ENCODE data around the gene RTL1. TPM values are rescaled to one million over a fixed set of nuclear protein-coding genes. Genes with fewer than 3 reads are reported as not detected.

The RTL1 gene
- total RNA-seq, 2 donors from 2014 or later = not detected

DNA sequence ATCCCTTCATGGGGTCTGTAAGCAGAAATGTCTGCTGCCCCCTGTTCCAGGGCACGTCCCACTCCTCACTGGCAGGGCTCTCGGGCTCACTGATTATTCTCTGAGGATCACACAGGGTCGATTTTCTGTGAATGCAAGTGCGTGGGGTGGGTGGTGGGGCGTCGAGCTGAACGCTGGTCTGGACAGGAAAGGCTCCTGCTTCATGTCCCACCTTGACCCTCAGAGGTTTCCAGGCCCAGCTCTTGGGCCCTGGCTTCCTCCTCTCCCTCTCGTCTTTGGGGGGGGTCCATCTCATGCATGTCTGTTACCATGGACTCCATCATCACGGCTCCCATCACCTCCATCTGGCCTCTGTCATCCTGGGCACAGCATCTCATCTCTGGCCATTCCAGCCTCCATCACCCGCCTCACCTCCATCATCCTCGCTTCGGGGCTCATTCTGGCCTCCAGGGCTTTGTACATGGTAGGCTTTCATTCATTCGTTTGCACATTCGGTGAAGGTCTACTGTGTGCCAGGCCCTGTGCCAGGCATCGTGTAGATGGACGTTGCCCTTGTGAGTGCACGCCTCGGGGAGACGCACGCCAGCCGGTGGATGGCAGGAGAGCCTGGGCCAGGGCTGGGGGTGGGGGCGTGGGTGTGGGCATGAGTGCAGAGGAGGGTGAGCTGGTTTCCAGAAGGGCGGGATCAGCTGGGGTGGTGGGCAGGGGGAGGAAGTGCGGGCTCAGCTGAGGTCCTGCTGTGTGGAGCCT, 34.7 kb downstream of the RTL1 start:
- Mint-ChIP-seq H3K27ac (no peak overlapping the region), H3K4me3 (no peak overlapping the region), H3K4me1 (peaks cover 11% of the 10 kb centered on the region), H3K36me3 (ENCODE audit: low read depth) (no peaks in the 10 kb centered on the region), H3K9me3 (no peaks in the 10 kb centered on the region), H3K27me3 (no peaks in the 10 kb centered on the region)
- ATAC-seq (replicated peaks) = no peak

DNA sequence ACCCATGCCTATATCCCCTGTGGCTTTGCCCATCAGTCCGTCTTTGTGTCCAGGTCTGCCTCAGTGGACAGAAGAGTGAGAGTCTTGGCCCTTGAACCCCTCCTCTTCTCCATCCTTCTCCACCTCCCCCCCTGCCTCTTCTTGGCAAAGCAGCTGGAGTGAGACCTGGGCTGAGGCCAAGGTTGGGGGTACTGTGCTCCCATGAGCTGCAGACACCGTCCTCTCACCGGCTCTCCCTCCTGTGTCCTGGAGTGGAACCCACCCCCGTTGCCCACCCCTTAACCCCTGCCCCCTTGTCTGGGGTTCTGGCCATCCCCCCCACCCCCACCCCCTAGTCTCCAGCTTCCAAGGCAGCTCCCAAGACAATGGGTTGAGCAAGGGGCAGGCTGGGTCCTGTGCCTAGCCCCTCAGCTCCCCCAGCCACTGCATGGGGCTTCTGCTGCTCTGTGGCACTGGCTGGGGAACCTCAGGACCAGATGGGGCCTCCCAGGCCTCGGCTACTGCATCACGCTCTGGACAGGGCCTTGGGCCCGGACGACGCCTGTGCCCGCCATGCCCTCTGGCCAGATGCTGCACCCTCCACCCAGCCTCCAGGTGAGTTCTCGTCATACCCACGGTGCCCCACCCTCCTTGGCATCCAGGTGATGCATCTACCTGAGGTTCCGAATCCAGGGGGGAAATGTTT, 35.7 kb downstream of the RTL1 start:
- Mint-ChIP-seq H3K9me3 (no peaks in the 10 kb centered on the region), H3K4me3 (no peak overlapping the region), H3K36me3 (ENCODE audit: low read depth) (no peaks in the 10 kb centered on the region), H3K4me1 (peaks cover 8% of the 10 kb centered on the region), H3K27me3 (no peaks in the 10 kb centered on the region), H3K27ac (no peak overlapping the region)
- ATAC-seq (replicated peaks) = no peak

DNA sequence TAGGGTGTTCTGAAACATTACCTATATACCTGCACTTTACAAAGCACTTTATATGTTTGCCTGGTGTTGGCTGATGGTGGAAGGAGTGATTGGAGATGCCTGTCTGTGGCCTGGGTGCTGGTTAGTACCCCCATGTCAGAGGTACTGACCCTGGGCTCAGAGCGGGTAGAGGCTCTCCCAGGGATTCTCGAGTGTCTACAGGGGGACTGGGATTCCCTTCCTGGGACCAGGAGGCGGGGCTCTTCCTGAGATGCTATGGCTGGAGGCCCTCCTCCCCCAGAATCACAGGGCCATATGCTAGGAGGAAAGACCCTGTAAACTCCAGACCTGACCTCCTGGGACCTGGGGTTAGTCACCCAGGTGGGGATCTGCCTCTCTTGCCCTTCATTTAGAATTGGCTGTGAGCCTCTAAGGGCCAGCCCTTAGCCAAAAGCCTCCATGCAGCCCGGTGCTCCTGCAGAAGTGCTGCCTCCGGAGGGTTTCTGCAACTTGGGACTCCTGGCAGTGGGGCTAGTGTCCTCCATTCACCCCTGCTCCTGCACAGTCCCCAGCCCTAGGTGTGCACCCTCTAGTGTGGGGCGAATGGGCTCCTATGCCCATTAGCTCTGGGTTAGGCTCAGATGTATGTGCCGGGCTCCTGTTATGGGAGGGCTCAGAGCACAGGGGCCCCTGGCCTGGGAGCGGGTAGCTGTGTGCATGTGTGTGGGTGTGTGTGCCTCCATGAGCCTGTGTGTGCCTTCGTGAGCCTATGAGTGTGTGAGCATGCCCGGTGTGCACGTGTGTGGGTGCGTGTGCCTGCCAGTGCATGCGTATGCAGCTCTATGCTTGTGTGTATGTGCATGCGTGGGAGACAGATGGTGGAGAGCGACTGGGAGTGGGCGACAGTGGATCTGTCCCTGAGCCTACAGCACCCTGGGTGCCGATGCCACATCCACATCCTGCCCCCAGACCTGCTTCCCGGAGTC, 36.6 kb downstream of the RTL1 start:
- Mint-ChIP-seq H3K27me3 (no peaks in the 10 kb centered on the region), H3K4me1 (peaks cover 7% of the 10 kb centered on the region), H3K27ac (no peak overlapping the region), H3K36me3 (ENCODE audit: low read depth) (no peaks in the 10 kb centered on the region), H3K9me3 (no peaks in the 10 kb centered on the region), H3K4me3 (no peak overlapping the region)
- no peak for ATAC-seq (replicated peaks)

GRCh38 chr14:100865682-100866591, 37.6 kb downstream of the RTL1 start:
- Mint-ChIP-seq H3K9me3 (no peaks in the 10 kb centered on the region), H3K36me3 (ENCODE audit: low read depth) (no peaks in the 10 kb centered on the region), H3K4me3 (no peak overlapping the region), H3K27me3 (no peaks in the 10 kb centered on the region), H3K4me1 (no peaks in the 10 kb centered on the region), H3K27ac (no peak overlapping the region)
- no peak for ATAC-seq (replicated peaks)

- H3K36me3 Mint-ChIP-seq (ENCODE audit: low read depth) = no peaks in the 10 kb centered on the region
- H3K27me3 Mint-ChIP-seq = no peaks in the 10 kb centered on the region
- H3K4me1 Mint-ChIP-seq = no peaks in the 10 kb centered on the region
- no peaks in the 10 kb centered on the region for H3K9me3 Mint-ChIP-seq
- no peak overlapping the region for H3K27ac Mint-ChIP-seq
- no peak for ATAC-seq (replicated peaks)
- no peak overlapping the region for H3K4me3 Mint-ChIP-seq
Measured at GRCh38 chr14:100864960-100865681, 38.4 kb downstream of the RTL1 start.

DNA sequence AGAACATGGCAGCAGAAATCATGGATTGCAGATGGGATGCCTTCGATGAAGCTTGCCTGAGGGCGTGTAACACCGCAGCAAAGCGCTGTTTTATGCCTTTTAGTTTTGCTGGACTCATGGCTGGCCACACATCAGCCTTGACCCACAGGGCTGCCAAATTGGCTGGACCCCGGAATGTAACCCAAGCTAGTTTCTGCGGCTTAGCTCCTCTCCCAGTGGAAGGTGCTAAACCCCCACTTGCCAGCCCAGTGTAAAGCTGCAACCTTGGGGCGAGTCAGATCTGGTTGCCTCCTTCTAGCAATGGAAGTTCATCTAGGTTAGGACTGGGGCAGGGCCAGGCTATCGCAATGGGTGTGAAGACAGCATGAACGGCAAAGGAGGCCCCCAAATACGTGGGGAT, 39.3 kb downstream of the RTL1 start:
- H3K4me1 Mint-ChIP-seq = no peaks in the 10 kb centered on the region
- H3K27me3 Mint-ChIP-seq = no peaks in the 10 kb centered on the region
- no peaks in the 10 kb centered on the region for H3K36me3 Mint-ChIP-seq (ENCODE audit: low read depth)
- H3K9me3 Mint-ChIP-seq = no peaks in the 10 kb centered on the region
- H3K4me3 Mint-ChIP-seq = no peak overlapping the region
- H3K27ac Mint-ChIP-seq = no peak overlapping the region
- no peak for ATAC-seq (replicated peaks)

GRCh38 chr14:100862793-100863192, 40.7 kb downstream of the RTL1 start:
- Mint-ChIP-seq H3K27me3 (peaks cover 3% of the 10 kb centered on the region), H3K36me3 (ENCODE audit: low read depth) (no peaks in the 10 kb centered on the region), H3K4me1 (no peaks in the 10 kb centered on the region), H3K27ac (no peak overlapping the region), H3K4me3 (no peak overlapping the region), H3K9me3 (no peaks in the 10 kb centered on the region)
- ATAC-seq (replicated peaks) = no peak

- Mint-ChIP-seq H3K9me3 (no peaks in the 10 kb centered on the region), H3K36me3 (ENCODE audit: low read depth) (no peaks in the 10 kb centered on the region), H3K4me1 (no peaks in the 10 kb centered on the region), H3K4me3 (no peak overlapping the region), H3K27ac (no peak overlapping the region), H3K27me3 (peaks cover 3% of the 10 kb centered on the region)
- ATAC-seq (replicated peaks) = no peak
Measured at GRCh38 chr14:100862277-100862676, 41.2 kb downstream of the RTL1 start.

GRCh38 chr14:100861937-100862247, 41.6 kb downstream of the RTL1 start:
- H3K4me1 Mint-ChIP-seq = no peaks in the 10 kb centered on the region
- H3K4me3 Mint-ChIP-seq = no peak overlapping the region
- ATAC-seq (replicated peaks) = no peak
- H3K9me3 Mint-ChIP-seq = no peaks in the 10 kb centered on the region
- H3K27ac Mint-ChIP-seq = no peak overlapping the region
- H3K36me3 Mint-ChIP-seq (ENCODE audit: low read depth) = no peaks in the 10 kb centered on the region
- peaks cover 3% of the 10 kb centered on the region for H3K27me3 Mint-ChIP-seq

DNA sequence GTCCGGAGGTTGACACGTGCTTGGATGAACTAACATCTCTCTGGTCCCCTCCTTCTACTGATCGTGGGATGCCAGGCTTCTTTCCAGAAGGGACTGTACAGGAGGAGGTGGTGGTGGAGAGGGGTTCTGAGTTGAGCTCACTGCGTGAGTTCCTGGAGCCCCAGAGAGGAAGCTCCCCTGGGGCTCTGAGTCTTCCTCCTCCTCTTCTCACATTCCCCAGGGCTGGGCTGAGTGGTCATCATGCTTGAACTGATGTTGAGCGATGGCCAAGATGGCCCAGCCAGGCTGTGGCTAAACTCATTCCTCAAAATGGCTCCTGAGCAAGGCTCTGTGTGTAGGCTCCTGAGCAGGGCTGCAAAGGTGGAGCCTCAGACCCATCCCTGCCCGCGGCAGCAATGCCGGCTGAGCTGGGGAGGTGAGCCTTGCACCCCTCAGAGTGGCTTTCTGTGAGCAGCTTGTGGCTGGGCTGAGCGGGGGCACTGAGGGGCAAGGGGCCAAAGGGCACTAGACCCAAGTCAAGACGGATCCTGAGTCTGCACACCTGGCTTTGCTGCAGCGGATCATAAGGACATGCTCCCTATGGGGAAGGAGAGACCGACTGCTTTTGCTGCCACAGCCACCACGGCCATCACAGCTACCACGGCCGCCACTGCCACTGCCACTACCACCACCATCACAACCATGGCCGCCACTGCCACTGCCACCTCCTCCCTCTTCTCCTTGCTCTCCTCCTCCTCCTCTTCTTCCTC, 42.2 kb downstream of the RTL1 start:
- Mint-ChIP-seq H3K27me3 (peaks cover 3% of the 10 kb centered on the region), H3K4me3 (no peak overlapping the region), H3K36me3 (ENCODE audit: low read depth) (no peaks in the 10 kb centered on the region), H3K9me3 (no peaks in the 10 kb centered on the region), H3K27ac (no peak overlapping the region), H3K4me1 (no peaks in the 10 kb centered on the region)
- ATAC-seq (replicated peaks) = no peak

DNA sequence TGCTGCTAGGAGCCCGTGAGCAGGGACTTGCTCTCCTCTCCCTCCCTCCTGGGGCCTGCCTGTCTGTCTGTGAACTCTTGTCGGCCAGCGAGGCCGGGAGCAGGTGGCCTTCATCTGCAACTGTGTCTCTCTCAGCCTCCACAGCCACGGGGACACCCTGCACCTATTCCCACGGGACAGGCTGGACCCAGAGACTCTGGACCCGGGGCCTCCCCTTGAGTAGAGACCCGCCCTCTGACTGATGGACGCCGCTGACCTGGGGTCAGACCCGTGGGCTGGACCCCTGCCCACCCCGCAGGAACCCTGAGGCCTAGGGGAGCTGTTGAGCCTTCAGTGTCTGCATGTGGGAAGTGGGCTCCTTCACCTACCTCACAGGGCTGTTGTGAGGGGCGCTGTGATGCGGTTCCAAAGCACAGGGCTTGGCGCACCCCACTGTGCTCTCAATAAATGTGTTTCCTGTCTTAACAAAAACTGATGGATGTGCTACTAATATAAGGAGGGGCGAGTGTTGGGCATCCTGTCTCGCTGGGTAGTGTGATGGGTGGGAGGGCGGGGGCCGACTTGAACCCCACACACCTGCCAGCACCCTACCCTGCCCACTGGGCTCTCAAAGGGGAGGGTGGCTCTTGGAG, 42.9 kb downstream of the RTL1 start:
- no peak overlapping the region for H3K27ac Mint-ChIP-seq
- H3K4me3 Mint-ChIP-seq = no peak overlapping the region
- H3K27me3 Mint-ChIP-seq = peaks cover 3% of the 10 kb centered on the region
- no peaks in the 10 kb centered on the region for H3K9me3 Mint-ChIP-seq
- no peaks in the 10 kb centered on the region for H3K4me1 Mint-ChIP-seq
- H3K36me3 Mint-ChIP-seq (ENCODE audit: low read depth) = no peaks in the 10 kb centered on the region
- ATAC-seq (replicated peaks) = no peak

GRCh38 chr14:100859781-100860180, 43.7 kb downstream of the RTL1 start:
- Mint-ChIP-seq H3K36me3 (ENCODE audit: low read depth) (no peaks in the 10 kb centered on the region), H3K9me3 (no peaks in the 10 kb centered on the region), H3K27me3 (peaks cover 3% of the 10 kb centered on the region), H3K27ac (no peak overlapping the region), H3K4me3 (no peak overlapping the region), H3K4me1 (no peaks in the 10 kb centered on the region)
- ATAC-seq (replicated peaks) = no peak

DNA sequence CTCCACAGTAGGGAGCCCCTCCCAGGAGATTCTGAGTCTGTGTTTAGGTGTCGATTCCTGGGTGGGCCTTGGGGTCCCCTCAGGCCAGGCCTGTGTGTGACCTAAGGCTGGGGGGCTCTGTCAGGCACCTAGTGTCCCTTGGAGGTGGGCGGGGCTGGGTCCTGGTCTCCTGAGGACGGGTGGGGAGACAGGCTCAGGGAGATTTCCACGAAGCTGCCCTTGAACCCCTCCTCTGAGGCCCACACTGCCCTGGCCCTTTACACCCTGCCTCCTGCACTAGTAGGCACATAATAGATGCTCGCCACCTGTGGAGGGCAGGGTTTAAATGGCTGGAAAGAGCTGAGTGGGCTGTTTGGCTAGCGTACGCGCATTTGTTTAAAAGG, 44.7 kb downstream of the RTL1 start:
- no peak for ATAC-seq (replicated peaks)
- Mint-ChIP-seq H3K4me1 (no peaks in the 10 kb centered on the region), H3K36me3 (ENCODE audit: low read depth) (no peaks in the 10 kb centered on the region), H3K27ac (no peak overlapping the region), H3K9me3 (no peaks in the 10 kb centered on the region), H3K27me3 (peaks cover 3% of the 10 kb centered on the region), H3K4me3 (no peak overlapping the region)

All from activated T-helper 17 cell treated with anti-CD3 and anti-CD28 coated beads, Interleukin-2, amount 50 U/mL, for 72 hours (primary cell).